HG02678 (cell line): ENCODE data around the gene RAB4B.
"Not testable (repeated sequence)": the region's sequence is repeated elsewhere in the genome, so short reads cannot be mapped to it uniquely, and the experiment has no call there.

Experiments used
- ATAC-seq: cut with Tn5 transposase; IDR thresholded peaks from one replicate; pipeline ENCODE4 v1.9.1; 2021; ENCODE audit warnings: mild to moderate bottlenecking, moderate library complexity; ENCODE audit not compliant: unreplicated experiment

Gene RAB4B

DNA sequence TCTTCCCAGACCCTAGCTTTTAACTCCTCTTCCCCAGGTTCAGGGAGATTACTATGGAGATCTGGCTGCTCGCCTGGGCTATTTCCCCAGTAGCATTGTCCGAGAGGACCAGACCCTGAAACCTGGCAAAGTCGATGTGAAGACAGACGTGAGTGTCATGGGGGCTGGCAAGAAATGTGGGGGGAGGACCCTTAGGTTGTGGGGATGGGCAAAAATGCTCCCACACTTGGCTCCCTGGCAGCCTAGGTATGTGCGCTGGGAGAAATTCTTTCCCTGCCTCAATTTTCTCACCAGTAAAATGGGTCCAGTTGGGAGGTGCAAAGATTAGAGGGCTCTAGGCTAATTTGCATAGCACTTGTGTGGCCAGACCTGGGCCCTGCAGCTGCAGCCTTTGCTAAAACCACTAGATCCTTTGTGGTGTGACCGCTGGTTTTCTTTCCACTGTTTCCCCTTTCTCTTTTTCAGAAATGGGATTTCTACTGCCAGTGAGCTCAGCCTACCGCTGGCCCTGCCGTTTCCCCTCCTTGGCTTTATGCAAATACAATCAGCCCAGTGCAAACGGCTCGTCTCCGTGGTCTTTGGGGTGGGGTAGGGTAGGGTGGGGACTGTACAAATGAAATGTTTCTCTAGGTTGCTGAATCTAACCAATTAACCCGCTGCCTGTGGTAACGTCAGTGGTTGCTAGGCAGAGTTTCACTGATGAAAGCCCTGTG, 959 bp upstream of the RAB4B start:
- ATAC-seq = peak; percentile 54

DNA sequence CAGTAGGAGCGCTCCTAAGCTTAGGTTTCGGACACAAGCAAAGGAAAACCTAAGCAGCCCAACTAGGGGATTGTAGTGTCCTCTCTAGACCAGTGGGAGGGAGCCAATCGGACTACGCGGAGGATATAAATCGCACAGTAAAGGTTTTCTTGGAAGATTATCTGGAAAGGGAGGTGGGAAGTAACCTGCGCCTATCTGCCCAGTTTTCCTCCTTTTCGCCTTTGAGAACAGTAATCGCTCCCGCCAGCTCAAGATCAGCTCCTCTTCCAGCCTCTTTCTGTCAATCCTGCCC, 456 bp upstream of the RAB4B start:
- ATAC-seq = no peak

DNA sequence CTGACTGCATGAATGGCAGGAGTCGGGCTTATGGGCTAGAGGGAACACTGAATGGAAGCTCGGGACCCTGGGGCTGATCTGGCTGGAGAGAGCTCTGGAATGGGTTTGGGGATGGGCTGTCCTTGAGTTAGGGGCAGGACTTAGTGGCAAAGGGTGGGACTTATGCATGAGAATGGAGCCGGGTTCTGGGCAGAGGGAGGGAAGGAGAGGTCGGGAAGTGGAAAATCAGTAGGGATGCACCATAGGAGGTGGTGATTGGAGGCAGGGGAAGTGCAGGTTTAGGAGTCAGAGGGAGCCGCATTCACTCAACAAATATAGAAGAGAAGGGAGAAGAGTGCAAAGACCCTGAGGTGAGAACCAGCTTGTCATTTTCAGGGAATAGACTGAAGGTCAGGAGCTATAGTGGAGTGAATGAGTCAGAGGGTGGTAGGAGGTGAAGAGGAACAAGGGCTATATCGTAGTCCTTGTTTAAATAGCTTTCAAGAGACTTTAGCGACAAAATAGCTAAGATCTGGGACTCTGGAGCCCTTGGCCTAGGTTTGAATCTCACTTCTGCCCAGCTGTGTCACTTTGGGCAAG, 748 bp downstream of the RAB4B start:
- no peak for ATAC-seq

DNA sequence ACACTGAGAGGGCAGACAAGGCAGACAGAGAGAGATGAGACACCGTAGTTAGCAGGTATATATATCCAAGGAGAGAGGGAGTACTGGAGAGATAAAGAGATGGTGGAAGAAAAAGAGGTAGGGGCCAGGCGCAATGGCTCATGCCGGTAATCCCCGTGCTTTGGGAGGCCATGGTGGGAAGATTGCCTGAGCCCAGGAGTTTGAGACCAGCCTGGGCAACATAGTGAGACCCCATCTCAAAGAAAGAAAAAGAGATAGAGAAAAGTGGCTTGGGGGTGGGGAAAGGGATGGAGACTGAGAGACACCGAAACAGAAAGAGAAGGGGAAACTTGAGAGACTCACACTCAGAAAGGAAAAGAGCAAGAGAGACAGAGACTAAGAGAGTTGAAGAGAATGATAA, 2.5 kb downstream of the RAB4B start:
- ATAC-seq = no peak

DNA sequence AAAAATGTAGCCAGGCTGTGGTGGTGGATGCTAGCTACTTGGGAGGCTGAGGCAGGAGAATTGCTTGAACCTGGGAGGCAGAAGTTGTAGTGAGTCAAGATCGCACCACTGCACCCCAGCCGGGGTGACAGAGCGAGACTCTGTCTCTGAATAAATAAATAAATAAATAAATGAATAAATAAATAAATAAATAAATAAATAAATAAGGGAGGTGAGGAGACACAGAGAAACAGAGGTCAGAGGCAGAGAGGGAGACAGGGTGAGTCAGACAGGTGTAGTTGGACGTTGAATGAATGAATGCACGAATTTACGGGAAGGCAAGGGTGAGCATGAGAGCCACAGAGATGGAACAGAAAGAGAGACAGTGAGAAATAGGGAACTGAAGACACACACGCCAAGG, 3.1 kb downstream of the RAB4B start:
- no peak for ATAC-seq

DNA sequence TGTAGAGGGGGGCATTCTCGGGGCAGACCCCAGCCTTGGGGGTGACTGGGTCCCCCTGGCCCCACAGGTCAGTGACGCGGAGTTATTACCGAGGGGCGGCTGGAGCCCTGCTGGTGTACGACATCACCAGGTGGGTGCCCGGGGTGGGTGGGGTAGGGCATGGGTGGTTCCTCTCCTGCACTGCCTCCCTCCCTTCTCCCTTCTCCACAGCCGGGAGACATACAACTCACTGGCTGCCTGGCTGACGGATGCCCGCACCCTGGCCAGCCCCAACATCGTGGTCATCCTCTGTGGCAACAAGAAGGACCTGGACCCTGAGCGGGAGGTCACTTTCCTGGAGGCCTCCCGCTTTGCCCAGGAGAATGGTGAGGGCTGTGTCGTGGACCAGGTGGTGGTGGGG, 5.7 kb downstream of the RAB4B start:
- ATAC-seq = no peak

DNA sequence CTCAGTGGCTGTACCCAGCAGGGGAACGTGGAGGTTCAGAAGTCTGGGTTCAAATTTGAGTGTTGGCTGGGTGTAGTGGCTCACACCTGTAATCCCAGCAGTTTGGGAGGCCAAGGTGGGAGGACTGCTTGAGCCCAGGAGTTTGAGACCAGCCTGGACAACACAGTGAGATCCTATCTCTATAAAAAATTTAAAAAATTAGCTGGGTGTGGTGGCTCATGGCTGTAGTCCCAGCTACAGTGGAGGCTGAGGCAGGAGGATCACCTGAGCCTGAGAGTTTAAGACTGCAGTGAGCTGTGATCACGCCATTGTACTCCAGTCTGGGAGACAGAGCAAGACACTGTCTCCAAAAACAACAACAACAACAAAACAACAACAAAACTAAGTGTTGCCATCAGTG, 6.1 kb downstream of the RAB4B start:
- not testable (repeated sequence) for ATAC-seq

DNA sequence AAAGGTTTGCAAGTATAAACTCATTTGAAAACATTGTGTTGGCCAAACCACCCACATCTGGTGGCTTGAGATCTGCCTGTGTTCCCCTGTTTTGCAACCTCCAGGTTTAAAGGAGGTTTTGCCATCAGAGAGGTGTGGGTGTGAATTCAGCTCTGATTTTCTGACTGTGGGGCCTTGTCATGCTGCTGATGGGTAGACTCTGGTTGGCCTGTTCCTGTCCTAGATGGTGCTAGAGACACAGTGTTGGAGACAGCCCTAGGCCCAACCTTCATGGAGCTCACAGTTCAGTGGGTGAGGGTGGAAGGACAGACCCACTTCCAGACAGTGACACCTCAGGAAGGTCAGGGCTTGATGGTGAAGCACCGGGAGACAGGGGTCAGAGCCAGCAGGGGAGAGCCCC, 7.5 kb downstream of the RAB4B start:
- no peak for ATAC-seq

DNA sequence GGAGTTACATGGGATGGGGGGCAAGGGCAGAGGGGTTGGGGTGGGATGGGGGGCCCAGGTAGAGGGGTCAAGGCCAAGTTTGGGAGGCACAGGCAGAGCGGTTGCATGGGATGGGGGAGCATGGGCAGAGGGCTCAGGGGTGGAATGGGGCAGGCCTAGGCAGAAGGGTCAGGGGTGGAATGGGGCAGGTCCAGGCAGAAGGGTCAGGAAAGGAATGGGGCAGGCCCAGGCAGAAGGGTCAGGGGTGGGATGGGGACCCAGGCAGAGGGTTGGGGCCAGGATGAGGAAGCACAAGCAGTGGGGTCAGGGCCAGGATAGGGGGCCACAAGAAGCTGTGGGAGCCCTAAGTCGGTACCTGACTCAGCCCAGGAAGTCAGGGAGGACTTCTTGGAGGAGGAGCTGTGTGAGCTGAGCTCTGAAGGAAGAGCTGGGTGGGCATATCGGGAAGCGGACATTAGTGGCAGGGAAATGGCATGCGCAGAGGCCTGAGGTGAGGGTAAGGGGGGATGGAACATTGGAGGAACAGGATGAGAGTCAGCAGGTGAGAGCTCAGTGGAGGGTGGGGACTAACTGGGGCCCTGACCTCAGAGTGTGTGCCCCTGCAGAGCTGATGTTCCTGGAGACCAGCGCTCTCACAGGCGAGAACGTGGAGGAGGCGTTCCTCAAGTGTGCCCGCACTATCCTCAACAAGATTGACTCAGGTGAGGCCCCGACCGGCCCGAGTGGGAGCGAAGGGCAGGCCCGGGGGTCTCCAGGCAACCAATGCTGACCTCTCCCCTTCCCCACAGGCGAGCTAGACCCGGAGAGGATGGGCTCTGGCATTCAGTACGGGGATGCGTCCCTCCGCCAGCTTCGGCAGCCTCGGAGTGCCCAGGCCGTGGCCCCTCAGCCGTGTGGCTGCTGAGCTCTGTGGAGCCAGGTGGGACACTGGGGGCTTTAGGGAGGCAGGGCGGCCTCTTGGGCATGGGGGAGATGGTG, 8.3 kb downstream of the RAB4B start:
- ATAC-seq = no peak

DNA sequence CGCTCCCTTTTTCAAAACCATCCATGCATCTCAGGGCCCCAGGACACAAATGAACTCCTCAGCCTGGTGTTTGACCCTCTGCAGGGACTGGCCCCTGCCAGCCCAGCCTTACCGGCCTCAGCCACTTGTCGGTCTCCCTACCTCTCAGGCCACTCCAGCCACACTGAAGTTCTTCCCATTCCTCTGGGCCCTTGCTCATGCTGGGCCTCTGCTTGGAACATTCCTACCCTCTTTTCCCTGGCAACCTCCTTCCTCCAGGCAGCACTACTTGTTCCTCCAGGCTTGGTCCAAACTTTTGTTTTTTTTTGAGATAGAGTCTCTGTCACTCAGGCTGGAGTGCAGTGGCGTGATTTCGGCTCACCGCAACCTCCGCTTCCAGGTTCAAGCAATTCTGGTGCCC, 13.3 kb downstream of the RAB4B start:
- ATAC-seq = no peak

DNA sequence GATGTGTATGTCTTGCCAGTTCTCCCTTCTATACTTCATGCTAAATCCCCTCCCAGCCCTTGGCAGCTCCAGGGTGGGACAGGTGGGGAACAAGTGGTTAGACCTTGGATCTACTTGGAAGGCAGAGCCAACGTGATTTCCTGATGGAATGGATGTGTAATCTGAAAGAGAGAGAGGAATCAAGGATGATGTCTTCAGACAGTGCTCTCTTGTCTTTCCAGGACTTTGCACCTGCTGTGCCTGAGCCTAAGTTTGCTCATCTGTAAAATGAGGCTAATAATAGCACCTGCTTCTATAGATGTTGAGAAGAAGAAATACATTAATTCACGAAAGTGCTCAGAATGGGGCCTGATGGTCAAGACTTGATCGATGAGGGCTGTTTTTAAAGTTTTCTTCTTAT, 13.9 kb downstream of the RAB4B start:
- no peak for ATAC-seq

DNA sequence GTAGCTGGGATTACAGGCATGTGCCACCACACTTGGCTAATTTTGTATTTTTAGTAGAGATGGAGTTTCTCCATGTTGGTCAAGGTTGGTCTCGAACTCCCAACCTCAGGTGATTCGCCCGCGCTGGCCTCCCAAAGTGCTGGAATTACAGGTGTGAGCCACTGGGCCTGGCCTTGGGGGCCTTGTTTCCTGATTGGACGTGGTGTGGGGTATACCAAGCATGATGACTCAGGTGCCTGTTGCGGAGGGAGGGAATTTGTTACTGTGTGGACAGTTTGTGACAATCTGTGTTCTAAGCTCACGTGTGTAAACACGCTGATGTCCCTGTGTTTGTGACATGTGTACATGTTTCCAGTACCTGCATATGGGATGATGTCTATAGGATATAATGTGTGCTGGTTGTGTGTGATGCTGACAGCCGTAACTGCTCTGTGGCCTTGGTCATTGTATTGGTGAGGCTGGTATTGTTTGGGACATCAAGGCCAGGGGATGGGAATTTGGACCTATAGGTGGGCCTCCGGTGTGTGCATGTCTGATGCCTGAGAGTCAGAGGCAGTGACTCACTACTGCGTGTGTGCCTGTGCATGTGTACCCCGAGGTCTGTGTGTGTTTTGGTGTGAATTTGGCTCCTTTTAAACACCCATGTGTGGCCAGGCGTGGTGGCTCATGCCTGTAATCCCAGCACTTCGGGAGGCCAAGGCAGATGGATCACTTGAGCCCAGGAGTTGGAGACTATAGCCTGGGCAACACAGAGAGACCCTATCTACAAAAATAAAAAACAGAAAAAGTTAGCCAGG, 19.3 kb downstream of the RAB4B start:
- ATAC-seq = no peak

DNA sequence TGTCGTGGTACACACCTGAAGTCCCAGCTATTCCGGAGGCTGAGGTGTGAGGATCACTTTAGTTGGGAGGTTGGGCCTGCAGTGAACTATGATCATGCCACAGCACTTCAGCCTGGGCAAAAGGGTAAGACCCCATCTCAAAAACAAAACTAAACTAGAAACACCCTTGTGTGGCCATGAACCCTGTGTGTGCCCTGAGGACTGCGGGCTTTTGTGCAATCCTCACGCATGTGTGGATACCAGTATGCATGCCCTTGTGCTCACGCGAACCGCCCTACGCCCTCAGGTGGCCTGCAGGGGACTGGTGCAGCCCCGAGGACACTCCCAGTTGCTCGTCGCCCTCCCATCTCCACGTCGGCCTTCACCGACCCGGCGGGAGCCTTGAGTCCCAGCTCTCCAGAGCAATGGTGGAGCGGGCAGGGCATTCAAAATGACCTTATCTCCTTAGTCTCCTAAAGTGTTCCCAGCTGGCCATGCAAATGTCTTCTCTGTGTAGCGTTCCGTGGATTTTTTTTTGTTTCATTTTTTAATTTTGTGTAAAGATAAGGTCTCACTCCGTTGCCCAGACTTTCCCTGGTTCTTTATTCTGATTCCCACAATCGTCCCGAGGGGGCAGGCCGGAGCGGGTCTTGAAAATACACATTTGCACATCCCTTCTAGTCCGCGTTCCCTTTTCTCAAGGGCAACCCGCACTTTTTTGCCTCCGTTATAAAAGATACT, 20.1 kb downstream of the RAB4B start:
- ATAC-seq = no peak

DNA sequence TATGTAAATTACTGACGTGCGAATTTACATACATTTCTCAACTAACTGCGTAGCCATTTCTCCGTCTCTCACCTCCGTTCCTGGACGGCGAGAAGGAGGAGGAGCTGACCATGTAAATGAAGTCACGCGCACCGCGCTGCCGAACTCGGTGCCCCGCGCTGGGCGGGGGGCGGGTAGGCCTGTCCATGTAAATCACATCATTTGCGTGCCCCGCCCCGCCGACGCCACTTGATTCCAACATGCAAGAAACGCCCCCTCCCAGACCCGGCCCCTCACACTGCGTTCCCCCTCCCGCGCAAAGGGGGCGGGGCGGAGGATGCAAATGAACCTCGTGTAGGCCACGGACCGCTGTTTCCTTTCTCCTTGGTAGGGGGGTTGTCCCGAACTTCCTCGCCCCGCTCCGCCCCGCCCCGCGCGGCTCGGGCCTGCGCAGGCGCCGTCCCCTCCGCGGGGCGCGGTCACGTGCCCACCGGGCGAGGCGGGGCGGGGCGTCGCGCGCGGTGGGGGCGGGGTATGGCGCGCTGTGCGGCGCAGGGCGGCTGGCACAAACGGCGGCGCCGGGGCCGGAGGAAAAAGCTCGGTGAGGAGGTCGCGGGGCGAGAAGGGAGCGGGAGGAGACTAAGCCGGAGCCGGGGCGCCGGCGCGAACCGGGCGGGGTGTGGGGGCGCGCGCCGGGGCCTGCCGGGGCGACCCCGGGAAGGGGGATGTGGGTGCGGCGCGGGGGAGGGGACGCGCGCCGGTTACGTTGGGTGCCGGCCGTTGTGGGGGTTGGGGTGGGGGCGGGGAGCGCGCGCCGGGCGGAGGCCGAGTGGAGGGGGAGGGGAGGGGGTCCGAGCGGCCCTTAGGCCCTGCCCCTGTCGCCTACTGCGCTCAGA, 20.9 kb downstream of the RAB4B start, which contains the start of gene EGLN2:
Gene EGLN2 (plus strand): TSS at position 509 of the 875 bp plus-strand sequence. CDS start 1,382 bp downstream, outside the sequence.
- ATAC-seq = peak; percentile 74

DNA sequence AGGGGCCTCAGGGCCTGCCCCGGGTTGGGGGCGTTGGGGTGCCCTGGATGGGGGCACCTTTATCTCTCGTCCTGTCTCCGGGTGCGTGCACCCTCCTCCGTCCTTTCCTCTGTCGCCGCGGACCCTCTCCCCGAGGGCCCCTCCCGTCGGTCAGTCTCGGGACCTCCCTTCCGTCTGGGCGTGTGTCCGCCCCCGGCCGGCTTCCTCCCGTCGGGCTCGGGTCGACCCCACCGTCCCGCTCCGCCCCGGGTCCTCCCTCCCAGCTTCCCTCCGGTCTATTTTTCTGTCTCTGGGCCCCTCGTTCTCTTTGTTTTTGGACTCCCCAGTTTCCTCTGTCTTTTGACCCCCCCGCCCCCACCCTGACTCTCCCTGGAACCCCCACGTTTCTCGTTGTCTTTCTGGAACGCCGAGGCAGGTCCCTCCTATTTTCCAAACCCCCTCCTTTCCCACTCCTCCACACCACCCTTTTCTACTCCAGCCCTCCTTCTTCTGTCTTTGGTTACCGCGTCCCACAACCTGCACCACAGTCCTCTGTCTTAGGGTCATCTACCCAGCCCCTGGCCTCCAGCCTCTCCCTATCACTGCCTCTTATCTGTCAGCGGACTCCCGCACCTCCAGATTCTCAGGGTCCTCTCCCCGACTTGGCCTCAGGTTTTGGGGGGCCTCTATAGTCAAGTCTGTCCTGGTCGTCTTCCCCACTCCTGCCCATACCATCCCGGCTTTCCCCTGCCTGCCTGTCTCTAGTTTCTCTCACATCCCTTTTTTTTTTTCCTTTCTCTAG, 21.7 kb downstream of the RAB4B start:
- no peak for ATAC-seq

DNA sequence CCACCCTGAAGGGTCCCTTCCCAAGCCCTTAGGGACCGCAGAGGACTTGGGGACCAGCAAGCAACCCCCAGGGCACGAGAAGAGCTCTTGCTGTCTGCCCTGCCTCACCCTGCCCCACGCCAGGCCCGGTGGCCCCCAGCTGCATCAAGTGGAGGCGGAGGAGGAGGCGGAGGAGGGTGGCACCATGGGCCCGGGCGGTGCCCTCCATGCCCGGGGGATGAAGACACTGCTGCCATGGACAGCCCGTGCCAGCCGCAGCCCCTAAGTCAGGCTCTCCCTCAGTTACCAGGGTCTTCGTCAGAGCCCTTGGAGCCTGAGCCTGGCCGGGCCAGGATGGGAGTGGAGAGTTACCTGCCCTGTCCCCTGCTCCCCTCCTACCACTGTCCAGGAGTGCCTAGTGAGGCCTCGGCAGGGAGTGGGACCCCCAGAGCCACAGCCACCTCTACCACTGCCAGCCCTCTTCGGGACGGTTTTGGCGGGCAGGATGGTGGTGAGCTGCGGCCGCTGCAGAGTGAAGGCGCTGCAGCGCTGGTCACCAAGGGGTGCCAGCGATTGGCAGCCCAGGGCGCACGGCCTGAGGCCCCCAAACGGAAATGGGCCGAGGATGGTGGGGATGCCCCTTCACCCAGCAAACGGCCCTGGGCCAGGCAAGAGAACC, 22.4 kb downstream of the RAB4B start:
- no peak for ATAC-seq

DNA sequence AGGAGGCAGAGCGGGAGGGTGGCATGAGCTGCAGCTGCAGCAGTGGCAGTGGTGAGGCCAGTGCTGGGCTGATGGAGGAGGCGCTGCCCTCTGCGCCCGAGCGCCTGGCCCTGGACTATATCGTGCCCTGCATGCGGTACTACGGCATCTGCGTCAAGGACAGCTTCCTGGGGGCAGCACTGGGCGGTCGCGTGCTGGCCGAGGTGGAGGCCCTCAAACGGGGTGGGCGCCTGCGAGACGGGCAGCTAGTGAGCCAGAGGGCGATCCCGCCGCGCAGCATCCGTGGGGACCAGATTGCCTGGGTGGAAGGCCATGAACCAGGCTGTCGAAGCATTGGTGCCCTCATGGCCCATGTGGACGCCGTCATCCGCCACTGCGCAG, 22.9 kb downstream of the RAB4B start:
- no peak for ATAC-seq
